GM12892 (cell line): ENCODE data around the gene SRBD1.

Experiments
- POLR2A ChIP-seq: IDR thresholded peaks from 2 replicates; pipeline ENCODE4 v1.6.1; 2011; ENCODE audit warnings: low read depth, low read length, control low read depth
- POLR2AphosphoS5 ChIP-seq: IDR thresholded peaks from 2 replicates; pipeline ENCODE4 v1.6.1; 2011; ENCODE audit warnings: low read depth, low read length, control low read depth

- TF ChIP-seq POLR2A (no peak), POLR2AphosphoS5 (no peak)
These were observed 20.9 kb upstream of the SRBD1 start for GRCh38 chr2:45631955-45632354.
